A172 (cell line): ENCODE measurements around the gene AKAP1. TPM values are rescaled to one million over a fixed set of nuclear protein-coding genes. Genes with fewer than 3 reads are reported as not detected.

Experiments
- DNase-seq: peaks from one replicate; pipeline ENCODE4 v3.0.0-alpha.2; 2015; ENCODE audit warnings: low spot score
- total RNA-seq: library from RNA; depleted of rRNA; stranded (reverse); fragments of >200 nt; shearing (Covaris generic); gene quantifications from 2 replicates; pipeline ENCODE4 v1.2.3, GENCODE V29; 2014

AKAP1 gene
- total RNA-seq, 1 experiment from 2014 or later, result 38.5 TPM

- peak; percentile 26 for DNase-seq
Observed at GRCh38 chr17:57106107-57106835, 21.2 kb downstream of the AKAP1 start.

GRCh38 chr17:57106836-57107497, 21.9 kb downstream of the AKAP1 start:
- DNase-seq, result no peak

- peak; percentile 84 for DNase-seq
Observed at GRCh38 chr17:57107498-57108101, 22.6 kb downstream of the AKAP1 start.

- no peak for DNase-seq
Observed at GRCh38 chr17:57108671-57109392, 23.8 kb downstream of the AKAP1 start.

GRCh38 chr17:57109393-57110151, 24.5 kb downstream of the AKAP1 start:
- no peak for DNase-seq

- DNase-seq, result no peak
Observed at GRCh38 chr17:57110152-57110542, 25.1 kb downstream of the AKAP1 start.

- DNase-seq, result no peak
Observed at GRCh38 chr17:57110579-57111325, 25.7 kb downstream of the AKAP1 start.

- no peak for DNase-seq
Observed at GRCh38 chr17:57111386-57111785, 26.3 kb downstream of the AKAP1 start.

GRCh38 chr17:57113011-57113410, 28.0 kb downstream of the AKAP1 start:
- no peak for DNase-seq

GRCh38 chr17:57113656-57114055, 28.6 kb downstream of the AKAP1 start:
- DNase-seq, result no peak

- no peak for DNase-seq
Observed at GRCh38 chr17:57114085-57114673, 29.1 kb downstream of the AKAP1 start.

GRCh38 chr17:57115377-57115776, 30.3 kb downstream of the AKAP1 start:
- no peak for DNase-seq

GRCh38 chr17:57115916-57116315, 30.9 kb downstream of the AKAP1 start:
- DNase-seq, result no peak

- no peak for DNase-seq
Observed at GRCh38 chr17:57117798-57118197, 32.8 kb downstream of the AKAP1 start.

GRCh38 chr17:57120814-57121213, 35.8 kb downstream of the AKAP1 start:
- DNase-seq, result no peak

- peak; percentile 31 for DNase-seq
Observed at GRCh38 chr17:57121308-57122042, 36.4 kb downstream of the AKAP1 start.

- DNase-seq, result no peak
Observed at GRCh38 chr17:57124053-57124452, 39.0 kb downstream of the AKAP1 start.

- DNase-seq, result no peak
Observed at GRCh38 chr17:57125406-57125805, 40.4 kb downstream of the AKAP1 start.

GRCh38 chr17:57125866-57126265, 40.8 kb downstream of the AKAP1 start:
- DNase-seq, result no peak
